ENCODE results near the gene SNORC.

Gene SNORC

GRCh38 chr2:232869138-232870017 is 686 bp upstream of the SNORC start:
- no peak for DNase-seq (ENCODE audit: low read depth)

GRCh38 chr2:232870766-232871371 is 805 bp downstream of the SNORC start:
- DNase-seq (ENCODE audit: low read depth), result no peak

- no peak for DNase-seq (ENCODE audit: low read depth)
These were observed 1.4 kb downstream of the SNORC start for GRCh38 chr2:232871418-232871834.

- no peak for DNase-seq (ENCODE audit: low read depth)
These were observed 2.0 kb downstream of the SNORC start for GRCh38 chr2:232871835-232872736.

GRCh38 chr2:232872826-232873225 is 2.8 kb downstream of the SNORC start:
- no peak for DNase-seq (ENCODE audit: low read depth)

GRCh38 chr2:232873292-232873908 is 3.3 kb downstream of the SNORC start:
- DNase-seq (ENCODE audit: low read depth), result no peak

GRCh38 chr2:232873909-232874641 is 4.0 kb downstream of the SNORC start:
- DNase-seq (ENCODE audit: low read depth), result no peak

- no peak for DNase-seq (ENCODE audit: low read depth)
These were observed 4.7 kb downstream of the SNORC start for GRCh38 chr2:232874677-232875223.

- no peak for DNase-seq (ENCODE audit: low read depth)
These were observed 5.4 kb downstream of the SNORC start for GRCh38 chr2:232875256-232876121.

- no peak for DNase-seq (ENCODE audit: low read depth)
These were observed 6.3 kb downstream of the SNORC start for GRCh38 chr2:232876161-232876977.

GRCh38 chr2:232876978-232877441 is 6.9 kb downstream of the SNORC start:
- DNase-seq (ENCODE audit: low read depth), result no peak

GRCh38 chr2:232877940-232878511 is 8.0 kb downstream of the SNORC start:
- no peak for DNase-seq (ENCODE audit: low read depth)

GRCh38 chr2:232878855-232879617 is 9.0 kb downstream of the SNORC start:
- no peak for DNase-seq (ENCODE audit: low read depth)

GRCh38 chr2:232879618-232880494 is 9.8 kb downstream of the SNORC start:
- DNase-seq (ENCODE audit: low read depth), result no peak

GRCh38 chr2:232880764-232881351 is 10.8 kb downstream of the SNORC start:
- no peak for DNase-seq (ENCODE audit: low read depth)

GRCh38 chr2:232882085-232882484 is 12.0 kb downstream of the SNORC start:
- DNase-seq (ENCODE audit: low read depth), result no peak

All from CMK (cell line).